HG03108 (cell line): Measurements from ENCODE around the gene PLEKHN1.
"Not testable (repeated sequence)": the region's sequence is repeated elsewhere in the genome, so short reads cannot be mapped to it uniquely, and the experiment has no call there.

ENCODE experiments used
- ATAC-seq: cut with Tn5 transposase; IDR thresholded peaks from one replicate; pipeline ENCODE4 v1.9.1; 2021; ENCODE audit warnings: moderate library complexity; ENCODE audit not compliant: unreplicated experiment

The PLEKHN1 gene

DNA sequence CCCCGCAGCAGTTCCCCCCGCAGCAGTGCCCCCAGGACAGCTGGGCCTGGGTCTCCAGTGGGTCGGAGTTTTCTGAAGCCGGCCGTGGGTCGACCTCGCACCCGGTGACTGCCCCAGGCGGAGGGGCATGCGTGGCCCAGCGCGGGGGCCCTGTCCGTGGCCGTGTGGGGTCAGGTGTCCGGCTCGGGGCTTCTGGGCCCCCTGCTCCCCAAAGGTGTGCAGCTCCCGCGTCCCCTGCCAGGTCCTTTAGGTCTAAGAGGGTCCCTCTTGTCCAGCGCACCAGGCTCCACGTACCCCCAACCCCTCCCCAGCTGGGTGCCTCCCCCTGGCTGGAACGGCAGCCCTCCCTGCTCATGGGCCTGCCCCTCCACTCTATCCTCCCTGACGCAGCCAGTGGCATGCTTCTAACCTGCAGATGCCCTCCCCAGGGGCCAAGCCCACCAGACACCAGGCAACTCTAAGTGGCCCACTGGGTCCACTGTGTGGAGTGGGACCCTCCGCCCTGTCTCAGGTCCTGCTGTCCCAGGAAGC is 39.6 kb downstream of the PLEKHN1 start:
- no peak for ATAC-seq

DNA sequence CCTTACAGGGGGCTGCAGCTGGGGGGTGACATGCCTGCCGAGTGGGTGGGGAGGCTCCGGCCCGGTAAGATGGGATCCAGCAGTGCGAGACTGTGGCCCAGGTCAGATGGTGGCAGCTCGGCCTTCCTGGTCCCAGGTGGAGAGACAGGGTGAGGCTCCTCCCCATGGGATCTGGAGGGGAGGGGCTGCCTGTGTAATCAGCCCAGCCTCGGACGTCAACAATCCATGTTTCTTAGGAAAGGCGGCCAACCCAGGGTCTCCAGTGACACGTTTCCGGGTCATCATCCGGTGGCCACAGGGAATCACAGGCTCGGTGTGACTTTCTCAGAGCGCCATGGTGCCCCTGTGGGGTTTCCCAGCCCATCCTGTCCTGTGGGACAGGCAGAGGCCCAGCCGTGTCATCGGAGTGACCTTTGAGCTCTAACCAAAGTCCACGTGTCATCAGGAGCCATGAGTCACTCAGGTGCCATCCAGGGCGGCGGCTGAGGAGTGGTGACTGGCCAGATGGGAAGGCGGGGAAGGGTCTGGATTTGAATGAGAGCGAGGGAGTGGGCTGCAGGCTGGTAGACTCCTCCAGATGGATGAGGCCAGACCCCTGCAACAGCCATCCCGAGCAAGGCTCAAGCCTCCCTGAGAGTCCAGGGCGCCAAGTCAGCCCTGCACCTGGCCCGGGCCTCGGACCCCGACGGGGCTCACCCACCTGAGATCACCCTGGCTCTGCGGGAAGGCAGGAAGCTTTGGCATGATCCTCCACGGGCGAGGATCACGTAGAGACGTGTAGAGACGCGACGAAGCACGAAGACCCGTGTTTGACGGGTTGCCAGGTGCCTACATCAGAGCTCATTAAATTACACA is 40.2 kb downstream of the PLEKHN1 start:
- no peak for ATAC-seq

DNA sequence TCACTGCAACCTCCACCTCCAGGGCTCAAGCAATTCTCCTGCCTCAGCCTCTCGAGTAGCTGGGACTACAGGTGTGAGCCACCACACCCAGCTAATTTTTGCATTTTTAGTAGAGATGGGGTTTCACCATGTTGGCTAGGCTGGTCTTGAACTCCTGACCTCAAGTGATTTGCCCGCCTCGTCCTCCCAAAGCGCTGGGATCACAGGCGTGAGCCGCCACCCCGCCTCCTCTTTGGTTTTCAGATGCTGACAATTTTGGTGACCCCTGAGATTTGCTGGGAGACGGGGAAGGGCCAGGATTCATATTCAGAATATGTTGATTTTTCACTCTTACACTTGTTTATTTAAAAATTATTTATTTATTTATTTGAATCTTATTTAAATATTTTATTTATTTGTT is 43.8 kb downstream of the PLEKHN1 start:
- ATAC-seq: not testable (repeated sequence)

DNA sequence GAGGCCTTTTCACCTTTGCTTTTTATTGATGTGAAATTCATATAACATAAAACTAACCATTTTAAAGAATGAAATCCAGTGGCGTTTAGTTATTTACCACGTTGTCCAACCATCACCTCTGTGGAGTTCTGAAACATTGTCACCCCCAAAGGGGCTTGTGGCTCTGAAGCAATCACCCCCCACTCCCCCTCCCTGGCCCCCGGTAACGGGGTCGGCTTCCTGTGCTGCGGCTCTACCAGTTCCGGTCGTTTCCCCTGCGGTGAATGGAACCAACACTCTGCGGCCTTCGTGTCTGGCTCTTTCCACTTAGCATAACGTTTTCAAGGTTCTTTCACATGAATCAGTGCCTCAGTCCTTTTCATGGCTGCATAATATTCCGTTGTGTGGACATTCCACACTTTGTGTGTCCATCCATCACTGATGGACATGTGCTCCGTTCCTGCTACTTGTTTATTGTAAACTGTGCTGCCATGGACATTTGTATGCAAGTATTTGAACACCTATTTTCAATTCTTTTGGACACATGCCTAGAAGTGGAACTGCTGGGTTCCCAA is 45.2 kb downstream of the PLEKHN1 start:
- no peak for ATAC-seq

DNA sequence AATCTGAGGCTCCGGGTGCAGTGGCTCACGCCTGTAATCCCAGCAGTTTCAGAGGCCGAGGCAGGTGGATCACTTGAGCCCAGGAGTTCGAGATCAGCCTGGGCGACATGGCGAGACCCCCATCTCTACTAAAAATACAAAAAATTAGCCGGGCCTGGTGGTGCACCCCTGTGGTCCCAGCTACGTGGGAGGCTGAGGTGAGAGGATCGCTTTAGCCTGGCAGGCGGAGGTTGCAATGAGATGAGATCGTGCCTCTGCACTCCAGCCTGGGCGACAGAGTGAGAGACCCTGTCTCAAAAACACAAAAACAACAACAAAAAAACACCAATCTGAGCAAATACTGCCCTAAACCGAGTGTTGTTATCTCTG is 46.4 kb downstream of the PLEKHN1 start:
- ATAC-seq: not testable (repeated sequence)

GRCh38 chr1:1013105-1013921 is 47.0 kb downstream of the PLEKHN1 start, which contains the start of gene ISG15:
Gene ISG15, plus strand, starts transcription at chr1:1013497. Its CDS starts 77 bp downstream, at chr1:1013574.
- peak; percentile 72 for ATAC-seq

GRCh38 chr1:1013922-1014648 is 47.8 kb downstream of the PLEKHN1 start:
- no peak for ATAC-seq

GRCh38 chr1:1014799-1015681 is 48.8 kb downstream of the PLEKHN1 start:
- no peak for ATAC-seq

GRCh38 chr1:1017397-1018320 is 51.4 kb downstream of the PLEKHN1 start:
- ATAC-seq: not testable (repeated sequence)

DNA sequence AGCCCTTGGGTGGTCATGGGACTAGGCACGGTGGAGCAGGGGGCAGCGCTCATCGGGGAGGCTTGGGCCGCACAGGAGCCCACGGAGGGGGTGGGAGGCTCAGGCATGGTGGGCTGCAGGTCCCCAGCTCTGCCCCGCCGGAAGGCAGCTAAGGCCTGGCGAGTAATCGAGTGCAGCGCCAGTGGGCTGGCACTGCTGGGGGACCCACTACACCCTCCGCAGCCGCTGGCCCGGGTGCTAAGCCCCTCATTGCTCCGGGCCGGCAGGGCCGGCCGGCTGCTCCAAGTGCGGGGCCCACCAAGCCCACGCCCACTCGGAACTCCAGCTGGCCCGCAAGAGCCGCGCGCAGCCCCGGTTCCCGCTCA is 52.0 kb downstream of the PLEKHN1 start:
- not testable (repeated sequence) for ATAC-seq

- peak; percentile 64 for ATAC-seq
Observed at GRCh38 chr1:1019122-1019999, 53.1 kb downstream of the PLEKHN1 start.

- peak; percentile 27 for ATAC-seq
Observed at GRCh38 chr1:1020000-1020404, 53.7 kb downstream of the PLEKHN1 start, which contains the start of gene AGRN. Gene AGRN, plus strand, starts transcription at chr1:1020120. Its CDS starts 53 bp downstream, at chr1:1020173.

GRCh38 chr1:1020415-1021009 is 54.2 kb downstream of the PLEKHN1 start:
- no peak for ATAC-seq

- no peak for ATAC-seq
Observed at GRCh38 chr1:1021010-1021919, 55.0 kb downstream of the PLEKHN1 start.

- no peak for ATAC-seq
Observed at GRCh38 chr1:1021920-1022259, 55.6 kb downstream of the PLEKHN1 start.

GRCh38 chr1:1022302-1023009 is 56.2 kb downstream of the PLEKHN1 start:
- no peak for ATAC-seq
